Parathyroid adenoma (tissue), 2 donors: ENCODE results near the gene SPRR5.

ENCODE experiments used
- H2AFZ ChIP-seq: fragments of 300-600 bp; sonication (generic); one replicate; pipeline ENCODE4 v1.7.0; 2017; ENCODE audit warnings: antibody characterized with exemption, mild to moderate bottlenecking
- H3K27ac ChIP-seq: fragments of 300-600 bp; sonication (generic); one replicate; pipeline ENCODE4 v1.7.0; 2017
- H3K27me3 ChIP-seq: fragments of 300-600 bp; sonication (generic); one replicate; pipeline ENCODE4 v1.7.0; 2017; ENCODE audit warnings: low read length; ENCODE audit not compliant: control insufficient read depth, insufficient read depth
- H3K36me3 ChIP-seq: fragments of 300-600 bp; sonication (generic); one replicate; pipeline ENCODE4 v1.7.0; 2017; ENCODE audit warnings: low read length; ENCODE audit not compliant: control insufficient read depth, insufficient read depth
- H3K4me1 ChIP-seq: fragments of 300-600 bp; sonication (generic); one replicate; pipeline ENCODE4 v1.7.0; 2017; ENCODE audit warnings: control low read depth
- H3K4me2 ChIP-seq: fragments of 300-600 bp; sonication (generic); one replicate; pipeline ENCODE4 v1.7.0; 2017; ENCODE audit warnings: low read length
- H3K4me3 ChIP-seq: fragments of 300-600 bp; sonication (generic); one replicate; pipeline ENCODE4 v1.7.0; 2017; ENCODE audit warnings: low read depth, low read length
- H3K79me2 ChIP-seq: fragments of 300-600 bp; sonication (generic); one replicate; pipeline ENCODE4 v1.7.0; 2017; ENCODE audit warnings: control low read depth
- H3K9ac ChIP-seq: fragments of 300-600 bp; sonication (generic); one replicate; pipeline ENCODE4 v1.7.0; 2017; ENCODE audit warnings: mild to moderate bottlenecking
- H3K9me3 ChIP-seq: fragments of 300-600 bp; sonication (generic); one replicate; pipeline ENCODE4 v1.7.0; 2017; ENCODE audit warnings: low read length; ENCODE audit not compliant: control insufficient read depth
- TF ChIP-seq, protein P1 (sequence below): fragments of 300-600 bp; sonication (generic); IDR thresholded peaks from one replicate; pipeline ENCODE4 v1.7.0; 2017; ENCODE audit warnings: antibody characterized with exemption, mild to moderate bottlenecking
- donor health status: primary hyperparathyroidism.

The SPRR5 gene

GRCh38 chr1:152968248-152968647 lies 21.2 kb downstream of the SPRR5 start:
- H3K4me2 ChIP-seq, result no peak overlapping the region
- H3K4me3 ChIP-seq, result no peak overlapping the region
- H3K79me2 ChIP-seq, result no peaks in the 10 kb centered on the region
- no peaks in the 10 kb centered on the region for H3K4me1 ChIP-seq
- no peaks in the 10 kb centered on the region for H3K9me3 ChIP-seq
- H3K27ac ChIP-seq, result no peak overlapping the region
- no peak overlapping the region for H2AFZ ChIP-seq
- H3K9ac ChIP-seq, result no peak overlapping the region
- TF ChIP-seq, protein P1, sequence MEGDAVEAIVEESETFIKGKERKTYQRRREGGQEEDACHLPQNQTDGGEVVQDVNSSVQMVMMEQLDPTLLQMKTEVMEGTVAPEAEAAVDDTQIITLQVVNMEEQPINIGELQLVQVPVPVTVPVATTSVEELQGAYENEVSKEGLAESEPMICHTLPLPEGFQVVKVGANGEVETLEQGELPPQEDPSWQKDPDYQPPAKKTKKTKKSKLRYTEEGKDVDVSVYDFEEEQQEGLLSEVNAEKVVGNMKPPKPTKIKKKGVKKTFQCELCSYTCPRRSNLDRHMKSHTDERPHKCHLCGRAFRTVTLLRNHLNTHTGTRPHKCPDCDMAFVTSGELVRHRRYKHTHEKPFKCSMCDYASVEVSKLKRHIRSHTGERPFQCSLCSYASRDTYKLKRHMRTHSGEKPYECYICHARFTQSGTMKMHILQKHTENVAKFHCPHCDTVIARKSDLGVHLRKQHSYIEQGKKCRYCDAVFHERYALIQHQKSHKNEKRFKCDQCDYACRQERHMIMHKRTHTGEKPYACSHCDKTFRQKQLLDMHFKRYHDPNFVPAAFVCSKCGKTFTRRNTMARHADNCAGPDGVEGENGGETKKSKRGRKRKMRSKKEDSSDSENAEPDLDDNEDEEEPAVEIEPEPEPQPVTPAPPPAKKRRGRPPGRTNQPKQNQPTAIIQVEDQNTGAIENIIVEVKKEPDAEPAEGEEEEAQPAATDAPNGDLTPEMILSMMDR, result no peak
- H3K27me3 ChIP-seq, result no peaks in the 10 kb centered on the region
- no peaks in the 10 kb centered on the region for H3K36me3 ChIP-seq

- Histone ChIP-seq H3K27ac (no peak overlapping the region), H2AFZ (no peak overlapping the region), H3K79me2 (no peaks in the 10 kb centered on the region), H3K9me3 (no peaks in the 10 kb centered on the region), H3K4me1 (no peaks in the 10 kb centered on the region), H3K36me3 (no peaks in the 10 kb centered on the region), H3K9ac (no peak overlapping the region), H3K27me3 (no peaks in the 10 kb centered on the region), H3K4me2 (no peak overlapping the region), H3K4me3 (no peak overlapping the region)
- TF ChIP-seq, protein P1, result no peak
Observed at GRCh38 chr1:152969036-152969435, 22.0 kb downstream of the SPRR5 start.

- no peaks in the 10 kb centered on the region for H3K4me1 ChIP-seq
- TF ChIP-seq, protein P1, result no peak
- no peaks in the 10 kb centered on the region for H3K36me3 ChIP-seq
- no peaks in the 10 kb centered on the region for H3K27me3 ChIP-seq
- no peak within 1 kb of the TSS for H3K9ac ChIP-seq
- no peak within 1 kb of the TSS for H3K4me3 ChIP-seq
- H3K4me2 ChIP-seq, result no peak within 1 kb of the TSS
- no peaks in the 10 kb centered on the region for H3K79me2 ChIP-seq
- no peak within 1 kb of the TSS for H2AFZ ChIP-seq
- no peak within 1 kb of the TSS for H3K27ac ChIP-seq
- no peaks in the 10 kb centered on the region for H3K9me3 ChIP-seq
Observed at GRCh38 chr1:152970495-152970894, 23.5 kb downstream of the SPRR5 start, which contains the start of gene SPRR4. SPRR4 (plus strand) TSS chr1:152970648; CDS start chr1:152971891, 1,243 bp downstream.

GRCh38 chr1:152972196-152972886 lies 25.3 kb downstream of the SPRR5 start:
- Histone ChIP-seq H3K36me3 (no peaks in the 10 kb centered on the region), H3K9me3 (no peaks in the 10 kb centered on the region), H3K27me3 (no peaks in the 10 kb centered on the region), H3K9ac (no peak overlapping the region), H3K27ac (no peak overlapping the region), H3K4me1 (no peaks in the 10 kb centered on the region), H3K79me2 (no peaks in the 10 kb centered on the region), H3K4me2 (no peak overlapping the region), H2AFZ (no peak overlapping the region), H3K4me3 (no peak overlapping the region)
- TF ChIP-seq, protein P1, result no peak

- Histone ChIP-seq H3K4me1 (no peaks in the 10 kb centered on the region), H3K4me3 (no peak overlapping the region), H3K27ac (no peak overlapping the region), H2AFZ (no peak overlapping the region), H3K36me3 (no peaks in the 10 kb centered on the region), H3K9ac (no peak overlapping the region), H3K79me2 (no peaks in the 10 kb centered on the region), H3K4me2 (no peak overlapping the region), H3K27me3 (no peaks in the 10 kb centered on the region), H3K9me3 (no peaks in the 10 kb centered on the region)
- TF ChIP-seq, protein P1, result no peak
Observed at GRCh38 chr1:152976688-152977087, 29.7 kb downstream of the SPRR5 start.
